Retinal pigment epithelial cell (primary cell): ENCODE results near the gene PRM2.

Experiments
- DNase-seq: peaks from one replicate; pipeline ENCODE4 v3.0.0-alpha.2; 2010; ENCODE audit warnings: low read depth
- H3K4me3 ChIP-seq: 2 replicates; pipeline ENCODE4 v1.5.1; 2011; ENCODE audit warnings: mild to moderate bottlenecking, low read length, control low read depth, moderate library complexity
- CTCF ChIP-seq: conservative IDR thresholded peaks from 2 replicates; pipeline ENCODE4 v1.5.1; 2011; ENCODE audit warnings: low read depth, low read length, control low read depth, inconsistent platforms

The PRM2 gene

GRCh38 chr16:11249233-11250061 is 26.8 kb downstream of the PRM2 start:
- no peak overlapping the region for H3K4me3 ChIP-seq
- TF ChIP-seq CTCF, result no peak
- no peak for DNase-seq

GRCh38 chr16:11248133-11248532 is 28.1 kb downstream of the PRM2 start:
- no peak for DNase-seq
- TF ChIP-seq CTCF, result no peak
- no peak overlapping the region for H3K4me3 ChIP-seq

GRCh38 chr16:11245988-11246387 is 30.3 kb downstream of the PRM2 start:
- H3K4me3 ChIP-seq, result no peak overlapping the region
- DNase-seq, result no peak
- TF ChIP-seq CTCF, result no peak

- no peak for DNase-seq
- TF ChIP-seq CTCF, result no peak
- no peak overlapping the region for H3K4me3 ChIP-seq
Measured at GRCh38 chr16:11245222-11245737, 31.0 kb downstream of the PRM2 start.

GRCh38 chr16:11242658-11243057 is 33.6 kb downstream of the PRM2 start:
- TF ChIP-seq CTCF, result no peak
- H3K4me3 ChIP-seq, result no peak overlapping the region
- DNase-seq, result no peak

- H3K4me3 ChIP-seq, result no peak overlapping the region
- no peak for TF ChIP-seq CTCF
- DNase-seq, result no peak
Measured at GRCh38 chr16:11241480-11242204, 34.6 kb downstream of the PRM2 start.
